Stimulated activated CD4-positive, alpha-beta T cell treated with anti-CD3 and anti-CD28 coated beads, Interleukin-1b, Interleukin-23, amount 100 ng/mL, for 24 hours (primary cell): ENCODE data around the gene PCNX3.

Source experiments
- DNase-seq, 4 experiments: peaks; one replicate each; pipeline ENCODE4 v3.0.0-alpha.2; 2020; ENCODE audit warnings: low read depth in 4 of 4, low spot score in 1 of 4

Gene PCNX3

GRCh38 chr11:65618763-65619162 is 3.2 kb downstream of the PCNX3 start:
- no peak for DNase-seq

GRCh38 chr11:65619281-65619928 is 3.8 kb downstream of the PCNX3 start:
- no peak for DNase-seq

- no peak for DNase-seq
These were observed 5.1 kb downstream of the PCNX3 start for GRCh38 chr11:65620666-65621065.

GRCh38 chr11:65621460-65621859 is 5.9 kb downstream of the PCNX3 start:
- no peak for DNase-seq

GRCh38 chr11:65622011-65622410 is 6.4 kb downstream of the PCNX3 start:
- no peak for DNase-seq

GRCh38 chr11:65623177-65623576 is 7.6 kb downstream of the PCNX3 start:
- DNase-seq = no peak

GRCh38 chr11:65623852-65624616 is 8.5 kb downstream of the PCNX3 start:
- DNase-seq = no peak

- no peak for DNase-seq
These were observed 9.5 kb downstream of the PCNX3 start for GRCh38 chr11:65624931-65625627.

- no peak for DNase-seq
These were observed 10.2 kb downstream of the PCNX3 start for GRCh38 chr11:65625628-65626342.

GRCh38 chr11:65627202-65627601 is 11.6 kb downstream of the PCNX3 start:
- no peak for DNase-seq

GRCh38 chr11:65629579-65629978 is 14.0 kb downstream of the PCNX3 start:
- DNase-seq = no peak

- no peak for DNase-seq
These were observed 14.6 kb downstream of the PCNX3 start for GRCh38 chr11:65630215-65630614.

GRCh38 chr11:65633390-65634108 is 18.0 kb downstream of the PCNX3 start:
- no peak for DNase-seq

GRCh38 chr11:65634109-65634436 is 18.5 kb downstream of the PCNX3 start:
- DNase-seq = no peak

- DNase-seq = no peak
These were observed 18.9 kb downstream of the PCNX3 start for GRCh38 chr11:65634440-65634839.

GRCh38 chr11:65634905-65635731 is 19.5 kb downstream of the PCNX3 start:
- DNase-seq = no peak

- DNase-seq = no peak
These were observed 20.8 kb downstream of the PCNX3 start for GRCh38 chr11:65636108-65637031.

GRCh38 chr11:65637032-65637557 is 21.5 kb downstream of the PCNX3 start:
- no peak for DNase-seq
